K562 (cell line): Measurements from ENCODE around the gene PNPO. TPM values are rescaled to one million over a fixed set of nuclear protein-coding genes. Genes with fewer than 3 reads are reported as not detected.

Experiments
- ATAC-seq: fragments of 200-7000 bp; cut with Tn5 transposase; 3 replicates; pipeline ENCODE4 v1.9.1; 2020; ENCODE audit warnings: moderate library complexity
- BruUV-seq: library from RNA; stranded (reverse); fragments of 400-500 nt; replicated peaks from 2 replicates; lab custom pipeline; 2021; lab: Mats Ljungman, UMichigan
- CTCF ChIA-PET: fragments of 300-600 bp; formaldehyde crosslinking; extraction: SDS; loops from one replicate; lab custom pipeline; 2021; ENCODE audit warnings: low intra/inter-chr PET ratio; lab: Yijun Ruan, JAX
- POLR2A ChIA-PET: fragments of 300-600, 350-650 bp; sonication (Branson Sonifier 250); formaldehyde crosslinking; extraction: SDS; loops from one replicate; lab custom pipeline; 2021; ENCODE audit warnings: antibody characterized with exemption, inconsistent platforms; lab: Yijun Ruan, JAX
- DNase-seq, 4 experiments: peaks; one replicate each; pipeline versions ENCODE4 v3.0.0 to v3.0.0-alpha.2; 2011 to 2018; ENCODE audit warnings: low spot score in 3 of 4, mixed read lengths in 3 of 4; ENCODE audit errors: extremely low read depth in 1 of 4
- FAIRE-seq: peaks from 2 replicates; lab custom pipeline; 2011; peaks lifted over from hg19 to GRCh38; lab: Jason Lieb, UNC
- H2AFZ ChIP-seq: 2 replicates; pipeline ENCODE4 v1.6.0; 2011; ENCODE audit warnings: low read depth, low read length, control low read depth, inconsistent platforms
- H3K27ac ChIP-seq: fragments of 200-600 bp; 3 replicates; pipeline ENCODE4 v1.8.0; 2011; ENCODE audit warnings: low read depth, mild to moderate bottlenecking, control low read depth, inconsistent platforms, low read length, moderate library complexity, mixed read lengths; ENCODE audit errors: extremely low read depth
- H3K27me3 ChIP-seq, 2 experiments: fragments of 300-600 bp in 1 of 2; 2 replicates in 1 of 2; 3 replicates in 1 of 2; pipeline versions ENCODE4 v1.6.0 to v1.8.0; 2011; ENCODE audit warnings: inconsistent platforms in 2 of 2, low read length in 2 of 2, mild to moderate bottlenecking in 1 of 2, mixed read lengths in 1 of 2, moderate library complexity in 1 of 2; ENCODE audit not compliant: control insufficient read depth in 2 of 2, insufficient read depth in 2 of 2
- H3K36me3 ChIP-seq: fragments of 300-600 bp; 3 replicates; pipeline ENCODE4 v1.8.0; 2011; ENCODE audit warnings: mild to moderate bottlenecking, low read length, inconsistent platforms; ENCODE audit not compliant: control insufficient read depth, insufficient read depth
- H3K4me1 ChIP-seq, 2 experiments: fragments of 200-600 bp in 1 of 2; replicated peaks in 1 of 2; 2 replicates in 1 of 2; 3 replicates in 1 of 2; pipeline versions ENCODE4 v1.5.1 to v1.8.0; 2011; ENCODE audit warnings: inconsistent platforms in 2 of 2, low read length in 2 of 2, mild to moderate bottlenecking in 1 of 2, mixed read lengths in 1 of 2, moderate library complexity in 1 of 2; ENCODE audit not compliant: control insufficient read depth in 2 of 2, insufficient read depth in 2 of 2
- H3K4me2 ChIP-seq: 2 replicates; pipeline ENCODE4 v1.6.1; 2011; ENCODE audit warnings: low read length, control low read depth, inconsistent platforms, mixed read lengths; ENCODE audit not compliant: insufficient read depth
- H3K4me3 ChIP-seq: fragments of 200-600 bp; sonication (generic), shearing (Covaris generic); 2 replicates; pipeline ENCODE4 v1.5.1; 2016; ENCODE audit warnings: control low read depth, inconsistent platforms
- H3K79me2 ChIP-seq: fragments of 200-600 bp; 3 replicates; pipeline ENCODE4 v1.8.0; 2011; ENCODE audit warnings: low read length, inconsistent platforms; ENCODE audit not compliant: control insufficient read depth, insufficient read depth
- H3K9ac ChIP-seq, 2 experiments: 2 replicates each; pipeline versions ENCODE4 v1.6.0 to v1.6.1; 2011; ENCODE audit warnings: low read depth in 2 of 2, low read length in 2 of 2, control low read depth in 1 of 2, inconsistent platforms in 1 of 2, mild to moderate bottlenecking in 1 of 2, mixed read lengths in 1 of 2; ENCODE audit not compliant: insufficient read depth in 1 of 2
- H3K9me1 ChIP-seq: one replicate; pipeline ENCODE4 v1.6.0; 2011; ENCODE audit warnings: inconsistent platforms, mild to moderate bottlenecking, low read length, moderate library complexity; ENCODE audit not compliant: control insufficient read depth, insufficient read depth
- H3K9me3 ChIP-seq: replicated peaks from 2 replicates; pipeline ENCODE4 v1.5.1; 2011; ENCODE audit warnings: low read depth, low read length, inconsistent platforms; ENCODE audit not compliant: control insufficient read depth, insufficient read depth
- H4K20me1 ChIP-seq: replicated peaks from 2 replicates; pipeline ENCODE4 v1.6.1; 2011; ENCODE audit warnings: low read length, inconsistent platforms, mixed read lengths; ENCODE audit not compliant: control insufficient read depth, insufficient read depth
- ATF7 ChIP-seq: fragments of 450-650 bp; IDR thresholded peaks from 2 replicates; pipeline ENCODE4 v1.7.1; 2014; ENCODE audit warnings: mild to moderate bottlenecking, moderate library complexity
- EP300 ChIP-seq: IDR thresholded peaks from 2 replicates; pipeline ENCODE4 v1.6.1; 2012; ENCODE audit warnings: low read length, improper control_type of control experiment
- SMARCA4 ChIP-seq: fragments of 450-650 bp; IDR thresholded peaks from 2 replicates; pipeline ENCODE4 v1.6.1; 2016
- SPI1 ChIP-seq: IDR thresholded peaks from 2 replicates; pipeline ENCODE4 v1.6.1; 2011; ENCODE audit warnings: low read depth, low read length, control low read depth, borderline replicate concordance
- WGBS: fragments of 100-300 bp; shearing (Covaris generic); methylation state at CpG from one replicate; pipeline ENCODE4 v1.1.6; 2016; ENCODE audit warnings: low coverage, mixed read lengths; ENCODE audit not compliant: insufficient coverage; ENCODE audit errors: missing lambda C conversion rate; 5-methylcytosine and 5-hydroxymethylcytosine counted together
- in situ Hi-C: fragments of 300-500 bp; cut with MboI; formaldehyde crosslinking; loops from 4 replicates; pipeline ENCODE4 v1.15.0; 2018; ENCODE audit warnings: inconsistent platforms, mixed read lengths
- intact Hi-C: fragments of 100-400 bp; cut with micrococcal nuclease; formaldehyde crosslinking; loops from 2 replicates; pipeline ENCODE4 v1.14.2; 2022
- polyA plus RNA-seq, 8 experiments: library from polyadenylated mRNA; depleted of rRNA in 4 of 8; stranded (reverse) in 5 of 8; unstranded in 3 of 8; fragments of >200 nt; fragmentation: Nextera tagmentation in 2 of 8; fragmentation: Illumina TruSeq in 1 of 8; extraction: Ambion mirVana in 2 of 8; extraction: Trizol in 1 of 8; gene quantifications; 2 replicates each; pipeline versions ENCODE4 v1.2.1 to v1.2.3, GENCODE V29; 2011 to 2014; ENCODE audit warnings: inconsistent platforms in 1 of 8, missing spikeins in 1 of 8
- total RNA-seq, 7 experiments: library from RNA; depleted of rRNA in 6 of 7; stranded (reverse); fragments of >200 nt in 6 of 7; fragmentation: Illumina TruSeq in 2 of 7; extraction: Trizol in 2 of 7; gene quantifications; 2 replicates each; pipeline versions ENCODE4 v1.2.1 to v1.2.3, GENCODE V29; 2011 to 2021; ENCODE audit warnings: low replicate concordance in 1 of 7

The PNPO gene
- total and polyA plus RNA-seq, 9 of the 15 experiments (the other 6 are each of a cell fraction or from before 2014, with no cell fraction given), result 16.6 to 39.0 (median 27.4) TPM

GRCh38 chr17:47945529-47946508 lies 4.4 kb downstream of the PNPO start:
- Histone ChIP-seq H3K4me2 (no peak overlapping the region), H3K9me3 (no peaks in the 10 kb centered on the region), H3K4me3 (no peak overlapping the region), H3K79me2 (peaks cover 23% of the 10 kb centered on the region), H3K27ac (peak overlapping the region; percentile 53; the same call in 1 of the 3 replicates), H3K27me3 (no peaks in the 10 kb centered on the region), H3K36me3 (peaks cover 69% of the 10 kb centered on the region), H3K4me1 (peaks cover 14 to 22% of the 10 kb centered on the region in 2 experiments; a peak in 4 of 5 replicates), H3K9ac (peak overlapping the region in 1 of 2 experiments; percentile 69; a peak in 2 of 4 replicates), H4K20me1 (no peaks in the 10 kb centered on the region), H2AFZ (no peak overlapping the region), H3K9me1 (no peaks in the 10 kb centered on the region)
- no peak for ATAC-seq
- BruUV-seq, result no TSS peak
- TF ChIP-seq SMARCA4 (no peak), EP300 (no peak), ATF7 (no peak), SPI1 (peak; percentile 77)
- POLR2A ChIA-PET, result interaction anchor here (0.9 kb wide), 1 partner anchor 24 kb away, joined by 3 read pairs; no protein-coding TSS in a partner anchor
- CTCF ChIA-PET, result interaction anchor here (0.5 to 1.7 kb wide), 5 partner anchors 74 to 128 kb away, joined by 3 to 11 read pairs (median 3); partner anchors contain the start of gene SCRN2
- 82% methylated on average over 7 of the region's 10 CpGs for WGBS
- FAIRE-seq, result no peak
- intact Hi-C loops (loop anchor here (2.0 kb wide), 2 partner anchors 51 to 105 kb away; partner anchors contain the start of gene SCRN2), in situ Hi-C loops (no loop called here)
- no peak for DNase-seq
